ENCODE results near the gene C11orf58.

The C11orf58 gene

GRCh38 chr11:16749666-16750065 is 11.2 kb downstream of the C11orf58 start:
- Histone ChIP-seq H3K27me3 (ENCODE audit: control insufficient read depth, insufficient read depth, low read length) (no peaks in the 10 kb centered on the region), H3K9me3 (ENCODE audit: control insufficient read depth, low read length) (no peaks in the 10 kb centered on the region), H3K79me2 (no peaks in the 10 kb centered on the region), H3K9ac (no peak overlapping the region), H3K4me3 (ENCODE audit: low read depth, low read length) (no peak overlapping the region), H3K36me3 (ENCODE audit: control insufficient read depth, insufficient read depth, low read length) (no peaks in the 10 kb centered on the region), H3K4me2 (ENCODE audit: low read length) (no peak overlapping the region), H3K4me1 (no peaks in the 10 kb centered on the region), H2AFZ (no peak overlapping the region), H3K27ac (no peak overlapping the region)
- no peak for TF ChIP-seq CTCF (IDR thresholded peaks at IDR 0.05)

GRCh38 chr11:16750417-16750816 is 12.0 kb downstream of the C11orf58 start:
- TF ChIP-seq CTCF (IDR thresholded peaks at IDR 0.05) = no peak
- Histone ChIP-seq H3K4me3 (ENCODE audit: low read depth, low read length) (no peak overlapping the region), H3K27me3 (ENCODE audit: control insufficient read depth, insufficient read depth, low read length) (no peaks in the 10 kb centered on the region), H3K79me2 (no peaks in the 10 kb centered on the region), H3K4me1 (no peaks in the 10 kb centered on the region), H3K36me3 (ENCODE audit: control insufficient read depth, insufficient read depth, low read length) (no peaks in the 10 kb centered on the region), H3K4me2 (ENCODE audit: low read length) (no peak overlapping the region), H3K27ac (no peak overlapping the region), H3K9ac (no peak overlapping the region), H2AFZ (no peak overlapping the region), H3K9me3 (ENCODE audit: control insufficient read depth, low read length) (no peaks in the 10 kb centered on the region)

GRCh38 chr11:16758382-16759024 is 20.1 kb downstream of the C11orf58 start:
- H2AFZ ChIP-seq = no peak overlapping the region
- no peak overlapping the region for H3K4me3 ChIP-seq (ENCODE audit: low read depth, low read length)
- no peaks in the 10 kb centered on the region for H3K79me2 ChIP-seq
- H3K27ac ChIP-seq = no peak overlapping the region
- H3K4me1 ChIP-seq = no peaks in the 10 kb centered on the region
- no peaks in the 10 kb centered on the region for H3K27me3 ChIP-seq (ENCODE audit: control insufficient read depth, insufficient read depth, low read length)
- no peaks in the 10 kb centered on the region for H3K9me3 ChIP-seq (ENCODE audit: control insufficient read depth, low read length)
- no peak overlapping the region for H3K4me2 ChIP-seq (ENCODE audit: low read length)
- TF ChIP-seq CTCF (IDR thresholded peaks at IDR 0.05) = no peak
- H3K9ac ChIP-seq = no peak overlapping the region
- H3K36me3 ChIP-seq (ENCODE audit: control insufficient read depth, insufficient read depth, low read length) = no peaks in the 10 kb centered on the region

- H3K4me2 ChIP-seq (ENCODE audit: low read length) = no peak overlapping the region
- no peaks in the 10 kb centered on the region for H3K27me3 ChIP-seq (ENCODE audit: control insufficient read depth, insufficient read depth, low read length)
- no peaks in the 10 kb centered on the region for H3K79me2 ChIP-seq
- H3K4me3 ChIP-seq (ENCODE audit: low read depth, low read length) = no peak overlapping the region
- no peak overlapping the region for H3K27ac ChIP-seq
- no peak for TF ChIP-seq CTCF (IDR thresholded peaks at IDR 0.05)
- no peak overlapping the region for H3K9ac ChIP-seq
- H2AFZ ChIP-seq = no peak overlapping the region
- no peaks in the 10 kb centered on the region for H3K4me1 ChIP-seq
- no peaks in the 10 kb centered on the region for H3K9me3 ChIP-seq (ENCODE audit: control insufficient read depth, low read length)
- H3K36me3 ChIP-seq (ENCODE audit: control insufficient read depth, insufficient read depth, low read length) = no peaks in the 10 kb centered on the region
Measured at GRCh38 chr11:16759857-16760508, 21.5 kb downstream of the C11orf58 start.

- TF ChIP-seq CTCF (IDR thresholded peaks at IDR 0.05) = no peak
- H3K36me3 ChIP-seq (ENCODE audit: control insufficient read depth, insufficient read depth, low read length) = no peaks in the 10 kb centered on the region
- no peak overlapping the region for H3K4me2 ChIP-seq (ENCODE audit: low read length)
- H2AFZ ChIP-seq = no peak overlapping the region
- no peaks in the 10 kb centered on the region for H3K4me1 ChIP-seq
- H3K4me3 ChIP-seq (ENCODE audit: low read depth, low read length) = no peak overlapping the region
- no peak overlapping the region for H3K27ac ChIP-seq
- H3K79me2 ChIP-seq = no peaks in the 10 kb centered on the region
- H3K9ac ChIP-seq = no peak overlapping the region
- no peaks in the 10 kb centered on the region for H3K9me3 ChIP-seq (ENCODE audit: control insufficient read depth, low read length)
- no peaks in the 10 kb centered on the region for H3K27me3 ChIP-seq (ENCODE audit: control insufficient read depth, insufficient read depth, low read length)
Measured at GRCh38 chr11:16763746-16764145, 25.3 kb downstream of the C11orf58 start.
